ENCODE data around the gene ING3.

GRCh38 chr7:120989257-120990220 is 39.0 kb downstream of the ING3 start:
- TF ChIP-seq HNRNPL (IDR thresholded peaks at IDR 0.05; ENCODE audit: low read depth, low read length) (no peak), YY1 (IDR thresholded peaks at IDR 0.05; ENCODE audit: insufficient read depth, insufficient replicate concordance, low read depth, low read length) (no peak), TARDBP (CRISPR knock-in tag; IDR thresholded peaks at IDR 0.05) (no peak)
